Stimulated activated CD8-positive, alpha-beta memory T cell treated with anti-CD3 and anti-CD28 coated beads, Interleukin-15, amount 100 ng/mL, for 24 hours (primary cell): Measurements from ENCODE around the gene AMHR2.
A peak's percentile ranks its signal among the peaks of the same experiment; 100 is the strongest.

Experiments used
- DNase-seq: peaks from one replicate; pipeline ENCODE4 v3.0.0-alpha.2; 2020; ENCODE audit warnings: low read depth

AMHR2 gene

DNA sequence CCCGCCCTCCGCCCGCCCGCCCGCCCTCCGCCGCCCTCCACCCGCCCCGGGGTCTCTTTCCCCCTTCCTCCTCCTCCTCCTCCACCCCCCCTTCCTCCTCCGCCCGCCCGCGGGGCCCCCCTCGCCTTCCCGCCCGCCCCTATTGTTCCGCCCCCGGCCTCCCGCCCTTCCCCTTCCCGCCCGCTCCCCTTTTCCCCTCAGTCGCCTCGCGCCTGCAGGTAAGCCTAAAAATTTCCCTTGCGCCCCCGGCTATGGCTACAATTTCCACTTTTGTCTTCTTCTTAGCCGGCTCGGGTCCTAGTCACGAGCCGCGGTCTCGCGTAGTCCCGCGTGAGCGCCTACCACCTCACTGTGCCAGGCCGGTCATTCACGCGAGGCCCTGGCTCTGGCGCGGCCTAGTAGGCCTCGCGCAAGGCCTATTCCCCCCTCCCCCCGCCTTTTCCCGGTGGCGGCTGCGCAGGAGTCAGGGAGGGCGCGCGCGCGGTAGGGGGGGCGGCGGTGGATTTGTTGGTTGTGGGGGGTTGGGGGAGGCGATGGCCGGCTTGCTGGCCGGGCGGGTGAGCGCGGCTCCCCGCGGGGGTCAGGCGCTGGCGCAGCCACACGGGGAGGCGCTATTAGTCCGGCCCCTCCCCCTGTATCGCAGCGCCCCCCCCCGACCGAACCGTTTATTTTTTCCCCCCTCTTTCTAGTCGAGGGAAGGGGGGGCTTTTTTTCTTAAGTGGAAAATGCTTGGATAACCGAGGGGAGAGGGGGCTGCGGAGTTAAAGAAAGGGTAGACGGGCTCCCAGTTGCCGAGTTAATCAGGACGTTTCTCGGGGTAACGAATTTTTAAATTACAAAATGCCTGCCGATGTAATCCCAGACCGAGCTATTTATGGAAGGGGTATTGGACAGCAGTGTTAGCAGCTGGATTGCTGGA, 28.8 kb downstream of the AMHR2 start:
- peak; percentile 52 for DNase-seq

DNA sequence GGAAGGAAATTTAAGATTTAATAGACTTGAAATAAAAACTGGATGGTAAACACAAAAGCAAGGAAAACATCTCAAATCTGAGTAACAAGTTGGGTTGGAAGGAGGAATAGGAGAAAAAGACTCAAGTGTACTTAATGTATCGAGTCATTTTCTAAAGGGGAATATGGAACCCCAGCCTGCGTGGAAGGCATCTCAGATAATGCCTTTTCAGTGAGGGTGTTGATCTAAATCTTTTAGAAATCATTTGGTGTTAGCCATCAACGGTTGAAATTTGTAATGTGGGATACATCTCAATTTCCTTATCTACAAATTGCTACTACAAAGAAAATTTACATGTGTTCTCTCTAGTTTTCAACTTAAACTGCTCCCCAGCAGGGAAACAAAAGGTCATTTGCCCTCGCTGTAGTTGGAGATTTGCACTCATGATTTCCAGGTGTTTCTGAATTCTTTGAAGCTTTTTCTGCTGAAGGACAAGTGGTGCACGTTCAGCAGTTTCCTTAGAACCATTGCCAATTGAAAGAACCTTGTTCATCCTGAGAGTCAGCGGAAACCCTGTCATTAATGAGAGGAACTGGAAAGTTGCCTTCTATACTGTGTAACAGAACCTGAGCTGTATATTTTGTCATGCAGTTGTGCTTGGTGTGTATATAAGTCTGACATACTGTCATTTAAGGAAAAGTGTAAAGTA, 30.4 kb downstream of the AMHR2 start:
- no peak for DNase-seq

DNA sequence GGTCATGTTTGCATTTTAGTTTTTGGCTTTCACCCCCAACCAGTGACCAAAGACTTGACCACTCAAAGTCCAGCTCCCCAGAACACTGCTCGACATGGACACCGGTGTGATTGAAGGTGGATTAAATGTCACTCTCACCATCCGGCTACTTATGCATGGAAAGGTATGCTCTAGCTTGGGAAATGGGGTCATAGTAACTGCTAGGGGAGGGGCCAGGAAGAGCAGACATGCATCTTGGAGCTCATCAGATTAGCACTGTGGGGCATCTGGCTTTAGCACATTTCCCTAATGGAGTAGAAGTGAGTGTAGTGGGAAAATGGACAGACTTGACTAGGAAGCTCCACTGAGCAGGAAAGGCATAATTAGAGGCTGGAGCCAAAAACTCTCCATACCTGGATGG, 31.1 kb downstream of the AMHR2 start:
- no peak for DNase-seq

DNA sequence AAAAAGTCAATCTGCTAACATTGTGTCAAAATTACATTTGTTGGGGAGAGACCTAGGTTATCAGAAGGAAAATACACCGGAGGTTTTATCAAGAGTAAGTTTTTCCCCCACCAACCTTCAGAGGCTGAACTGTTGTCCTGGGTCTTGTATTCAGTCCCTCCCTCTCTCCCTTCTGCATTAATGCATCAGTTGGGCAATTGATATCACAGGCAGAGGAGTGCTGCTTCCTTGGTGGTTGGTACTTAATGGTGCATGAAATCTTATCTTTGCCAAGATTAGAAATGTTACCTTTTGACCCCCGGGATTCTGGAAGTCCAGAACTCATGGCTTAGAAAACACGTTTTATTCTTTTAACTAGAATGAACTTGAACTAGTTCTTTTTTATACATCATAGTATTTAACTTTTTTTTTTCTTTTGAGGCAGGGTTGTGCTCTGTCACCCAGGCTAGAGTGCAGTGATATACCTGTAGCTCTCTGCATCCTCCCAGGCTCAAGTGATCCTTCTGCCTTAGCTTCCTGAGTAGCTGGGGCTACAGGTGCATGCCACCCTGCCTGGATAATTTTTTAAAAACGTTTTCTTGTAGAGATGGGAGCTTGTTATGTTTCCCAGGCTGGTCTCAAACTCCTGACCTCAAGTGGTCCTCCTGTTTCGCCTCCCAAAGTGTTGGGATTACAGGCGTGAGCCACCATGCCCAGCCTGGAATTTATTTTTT, 33.2 kb downstream of the AMHR2 start:
- no peak for DNase-seq

DNA sequence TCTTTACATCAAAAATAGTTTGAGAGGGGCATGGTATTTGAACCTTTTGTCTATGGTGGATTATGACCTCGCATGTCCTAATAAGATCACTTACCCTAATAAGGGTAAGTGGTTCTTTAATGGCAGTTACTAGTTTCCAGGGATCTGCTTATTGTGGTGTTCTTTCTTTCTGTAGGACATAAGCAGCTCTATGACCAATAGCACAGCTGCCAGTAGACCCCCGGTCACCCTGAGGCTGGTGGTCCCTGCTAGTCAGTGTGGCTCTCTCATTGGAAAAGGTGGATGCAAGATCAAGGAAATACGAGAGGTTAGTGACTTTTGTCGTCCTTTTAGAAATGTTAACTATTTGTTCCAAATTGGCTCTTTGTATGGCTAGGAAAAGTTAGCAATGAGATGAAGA, 35.4 kb downstream of the AMHR2 start:
- DNase-seq: no peak

DNA sequence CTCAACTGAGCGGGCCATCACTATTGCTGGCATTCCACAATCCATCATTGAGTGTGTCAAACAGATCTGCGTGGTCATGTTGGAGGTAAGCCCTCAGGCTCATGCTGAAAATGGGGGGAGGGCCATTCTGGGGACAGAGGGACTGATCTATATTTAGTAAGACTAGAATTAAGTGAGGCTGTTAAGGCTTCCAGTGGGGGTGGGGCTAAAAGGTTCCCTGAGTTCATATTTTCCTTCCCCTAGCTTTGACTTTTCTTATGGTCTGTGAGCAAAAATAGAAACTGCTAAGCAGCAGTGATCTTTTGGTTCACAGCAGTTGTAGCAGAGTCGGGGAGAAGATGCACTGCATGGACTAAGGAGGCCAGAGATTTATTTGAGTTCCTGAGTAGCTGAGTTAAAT, 37.4 kb downstream of the AMHR2 start:
- DNase-seq: no peak

DNA sequence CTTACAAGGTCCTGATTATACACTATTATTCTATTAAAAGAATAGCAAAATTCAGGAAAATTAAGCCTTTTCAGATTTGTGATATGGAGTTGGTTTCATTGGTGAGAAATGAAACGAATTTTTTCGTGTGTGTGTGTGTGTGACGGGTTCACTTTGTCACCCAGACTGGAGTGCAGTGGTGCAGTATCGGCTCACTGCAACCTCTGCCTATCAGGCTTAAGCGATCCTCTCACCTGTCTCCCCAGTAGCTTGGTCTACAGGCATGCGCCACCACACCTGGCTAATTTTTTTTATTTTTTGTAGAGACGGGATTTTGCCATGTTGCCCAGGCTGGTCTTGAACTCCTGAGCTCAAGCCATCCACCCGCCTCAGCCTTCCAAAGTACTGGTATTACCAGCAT, 37.9 kb downstream of the AMHR2 start:
- DNase-seq: no peak

DNA sequence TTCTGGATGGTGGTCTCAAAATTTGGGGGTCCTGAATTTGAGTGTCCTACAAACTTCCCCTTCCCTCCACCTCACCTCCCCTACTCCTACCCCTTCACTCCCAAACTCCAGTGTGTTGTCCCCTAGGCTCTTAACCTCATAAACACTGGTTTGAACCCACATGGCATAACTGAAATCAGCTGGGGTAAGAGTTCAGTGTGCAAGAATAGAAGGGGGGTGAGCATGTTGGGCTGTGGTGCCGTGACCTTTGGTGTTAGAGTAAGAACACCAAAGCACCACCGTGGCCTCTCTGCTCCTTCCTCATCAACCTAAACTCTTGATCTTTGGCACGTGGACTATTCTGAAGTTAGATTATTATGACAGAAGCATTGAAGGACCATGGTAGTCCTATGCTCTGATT, 39.3 kb downstream of the AMHR2 start:
- DNase-seq: no peak

DNA sequence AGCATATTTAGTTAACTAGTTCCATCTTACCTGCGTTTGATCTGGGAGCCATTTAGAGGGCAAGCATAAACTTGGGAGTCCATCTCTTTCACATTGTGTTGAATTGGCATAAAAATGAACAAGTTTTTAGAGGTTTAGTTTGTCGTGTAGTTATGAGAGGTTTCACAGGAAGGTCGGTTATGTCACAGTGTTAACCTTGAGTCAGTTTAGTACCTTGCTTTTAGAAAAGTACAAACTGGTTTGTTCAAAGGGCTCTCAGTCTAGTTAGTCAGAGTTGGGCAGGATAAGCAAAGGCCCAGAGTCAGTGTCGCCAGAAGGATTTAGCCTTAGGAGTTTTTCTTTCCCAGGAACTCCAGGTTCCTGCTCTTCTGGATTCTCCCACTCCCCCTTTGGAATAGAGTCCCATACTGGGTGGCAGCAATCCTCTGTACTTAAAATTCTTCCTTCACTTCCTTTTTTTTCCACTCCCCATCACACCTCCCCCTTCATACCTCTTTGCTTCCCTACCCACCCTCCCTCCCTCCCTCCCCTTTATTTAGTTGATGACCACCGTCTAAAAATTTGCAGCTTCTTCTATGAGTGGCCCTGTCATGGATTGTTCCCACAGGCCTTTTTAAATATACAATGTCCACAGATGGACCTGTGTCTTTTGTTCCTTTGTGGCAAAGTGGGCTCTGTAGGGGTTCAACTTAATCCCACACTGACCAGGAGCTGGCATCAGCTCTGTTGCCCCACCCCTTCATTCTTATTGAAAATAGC, 40.3 kb downstream of the AMHR2 start:
- no peak for DNase-seq

DNA sequence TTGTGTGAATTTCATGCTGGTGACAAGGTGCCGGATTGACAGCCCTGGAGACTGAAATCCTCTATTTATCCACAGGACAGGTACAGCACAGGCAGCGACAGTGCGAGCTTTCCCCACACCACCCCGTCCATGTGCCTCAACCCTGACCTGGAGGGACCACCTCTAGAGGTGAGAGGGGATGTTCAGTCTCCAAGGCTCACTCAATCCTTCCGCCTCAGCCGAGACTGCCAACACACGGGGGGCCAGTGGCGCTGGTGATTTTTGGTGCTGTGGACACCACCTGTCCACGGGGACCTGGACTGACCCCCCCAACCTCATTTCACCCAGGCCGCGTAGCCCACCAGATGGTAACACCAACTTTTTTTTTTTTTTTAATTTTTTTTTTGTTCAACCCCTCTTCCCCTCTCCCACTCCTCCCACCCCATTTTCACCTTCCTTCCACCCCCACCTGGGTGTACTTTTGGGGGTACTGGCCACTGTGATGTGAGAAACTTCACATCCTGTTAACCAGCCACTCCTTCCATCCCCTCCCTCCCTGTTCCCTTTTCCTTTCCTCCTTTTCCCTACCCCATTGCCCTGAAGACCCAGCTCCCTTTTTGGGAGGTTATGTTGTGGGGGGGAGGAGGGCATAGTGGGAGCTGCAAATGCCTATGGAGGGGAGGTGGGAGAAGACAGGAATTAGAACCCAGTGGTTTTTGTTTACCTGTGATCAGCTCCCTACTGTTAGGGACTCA, 41.2 kb downstream of the AMHR2 start:
- DNase-seq: no peak

DNA sequence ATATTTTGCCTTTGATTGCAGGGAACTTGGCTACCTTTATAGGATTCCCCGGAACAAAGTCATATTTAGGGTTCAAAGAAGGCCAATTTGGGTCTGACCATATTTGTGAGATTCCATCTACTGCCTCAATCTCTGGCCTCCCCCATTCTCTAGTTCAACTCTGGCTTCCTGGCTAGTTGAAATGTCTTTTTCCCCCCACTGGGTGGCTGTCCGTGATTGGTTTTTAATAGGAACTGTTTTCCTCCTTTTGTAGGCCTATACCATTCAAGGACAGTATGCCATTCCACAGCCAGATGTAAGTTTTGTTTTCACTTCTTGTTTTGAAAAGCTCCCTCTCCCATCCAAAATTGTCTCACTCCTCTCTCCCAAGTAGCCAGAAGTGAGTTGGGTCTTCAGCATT, 42.0 kb downstream of the AMHR2 start:
- no peak for DNase-seq

DNA sequence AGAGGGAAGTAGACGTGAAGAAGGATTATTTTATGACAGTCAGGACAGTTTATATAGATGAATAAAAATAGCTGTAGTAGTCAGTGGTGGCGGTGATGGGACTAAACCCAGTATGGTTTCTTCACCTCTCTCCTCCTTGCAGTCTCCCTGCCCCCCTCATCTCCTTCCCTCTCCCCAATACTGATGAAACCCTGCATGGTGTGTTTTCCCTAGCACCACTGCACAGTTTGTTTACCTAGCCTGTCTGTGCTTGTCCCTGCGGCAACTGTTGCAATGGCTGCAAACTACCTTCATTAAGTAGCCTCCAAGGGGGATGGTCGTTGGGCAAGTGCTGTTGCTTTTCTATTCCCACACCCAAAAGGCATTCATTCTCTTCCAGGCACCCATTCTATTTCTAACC, 43.0 kb downstream of the AMHR2 start:
- DNase-seq: no peak

DNA sequence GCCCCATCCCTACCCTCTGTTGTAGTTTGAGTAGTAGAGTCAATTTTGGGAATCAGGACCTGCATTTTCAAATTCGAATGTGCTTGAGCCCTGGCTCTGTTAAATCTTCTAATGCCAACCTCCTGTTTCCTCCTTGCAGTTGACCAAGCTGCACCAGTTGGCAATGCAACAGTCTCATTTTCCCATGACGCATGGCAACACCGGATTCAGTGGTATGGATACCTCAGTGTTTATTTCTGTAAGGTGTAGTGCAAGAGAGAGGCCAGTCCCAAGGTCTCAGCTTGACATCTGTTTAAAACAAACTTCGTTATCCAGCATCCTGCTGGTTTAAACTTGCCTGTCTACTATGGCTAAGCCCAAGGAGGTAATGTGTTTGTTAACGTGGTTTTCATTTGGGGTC, 43.4 kb downstream of the AMHR2 start:
- no peak for DNase-seq

DNA sequence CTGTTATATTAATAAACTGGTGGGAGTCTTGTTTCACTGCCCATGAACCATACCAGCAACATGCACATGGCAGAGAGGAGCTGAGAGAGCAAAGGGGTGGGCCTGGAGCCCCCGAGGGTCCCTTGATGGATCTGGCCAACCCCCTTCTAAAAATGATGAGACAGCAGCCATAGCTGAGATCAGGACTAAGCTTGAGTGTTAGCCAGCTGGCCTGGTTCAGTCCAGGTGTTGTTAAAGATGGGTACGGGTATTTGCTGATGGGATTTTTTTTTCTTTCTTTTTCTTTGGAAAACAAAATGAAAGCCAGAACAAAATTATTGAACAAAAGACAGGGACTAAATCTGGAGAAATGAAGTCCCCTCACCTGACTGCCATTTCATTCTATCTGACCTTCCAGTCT, 44.2 kb downstream of the AMHR2 start:
- DNase-seq: no peak

DNA sequence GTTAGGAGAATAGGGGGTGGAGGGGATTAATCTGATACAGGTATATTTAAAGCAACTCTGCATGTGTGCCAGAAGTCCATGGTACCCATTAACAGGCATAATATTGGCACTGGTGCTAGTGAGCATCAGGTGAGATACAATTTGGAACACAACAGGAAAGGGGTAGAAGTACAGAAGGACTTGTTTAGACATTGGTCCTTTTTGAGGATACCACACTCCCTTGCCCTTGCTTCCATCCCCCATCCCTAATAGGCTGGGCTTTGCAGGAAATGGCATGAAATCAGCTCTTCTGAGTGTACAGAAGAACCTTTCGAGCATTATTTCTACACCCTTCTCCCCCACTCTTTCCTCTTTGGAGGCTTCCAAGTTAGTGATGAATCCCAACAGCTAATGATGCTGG, 44.6 kb downstream of the AMHR2 start:
- no peak for DNase-seq

DNA sequence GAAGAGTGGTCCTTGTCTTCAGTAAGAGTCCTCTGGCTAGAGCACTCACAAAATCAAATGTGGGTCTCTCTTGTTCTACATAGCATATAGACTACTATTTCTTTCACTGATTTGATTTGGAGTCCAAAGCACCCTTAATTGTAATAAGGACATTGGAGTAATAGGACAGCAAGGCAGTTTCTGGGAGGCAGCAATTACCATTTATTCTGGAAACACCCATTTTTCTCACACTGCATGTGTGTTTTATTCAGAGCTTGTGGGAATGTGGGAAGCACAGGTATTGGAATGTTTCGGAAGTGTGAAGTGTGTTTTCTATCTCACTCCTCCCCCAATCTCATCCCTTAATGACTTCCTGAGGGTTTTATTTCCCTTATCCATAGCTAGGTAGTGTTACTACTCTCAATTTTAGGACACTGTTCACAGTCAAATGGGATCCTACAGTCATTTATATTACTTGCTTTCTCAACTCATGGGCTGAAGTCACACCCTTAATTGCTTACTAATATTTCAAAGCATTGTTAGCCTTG, 48.5 kb downstream of the AMHR2 start:
- no peak for DNase-seq

DNA sequence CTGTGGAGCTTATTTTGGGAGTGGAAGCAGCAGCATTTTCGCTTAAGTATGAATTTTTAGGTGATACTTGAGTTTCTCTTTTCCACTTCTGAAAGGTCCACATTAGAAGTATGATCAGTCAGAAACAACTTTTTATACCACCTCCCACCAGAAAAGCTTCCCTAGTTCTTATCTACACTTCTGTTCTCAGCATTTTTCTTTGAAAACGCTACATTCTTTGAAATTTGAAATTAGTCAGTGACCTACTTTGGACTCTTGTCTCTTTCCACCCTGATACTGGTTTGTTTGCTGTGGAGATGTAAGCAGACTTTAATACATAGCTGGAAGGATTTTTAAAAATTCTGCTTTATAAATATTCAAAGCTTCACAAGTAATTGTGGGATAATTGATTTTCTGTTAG, 50.4 kb downstream of the AMHR2 start:
- no peak for DNase-seq

DNA sequence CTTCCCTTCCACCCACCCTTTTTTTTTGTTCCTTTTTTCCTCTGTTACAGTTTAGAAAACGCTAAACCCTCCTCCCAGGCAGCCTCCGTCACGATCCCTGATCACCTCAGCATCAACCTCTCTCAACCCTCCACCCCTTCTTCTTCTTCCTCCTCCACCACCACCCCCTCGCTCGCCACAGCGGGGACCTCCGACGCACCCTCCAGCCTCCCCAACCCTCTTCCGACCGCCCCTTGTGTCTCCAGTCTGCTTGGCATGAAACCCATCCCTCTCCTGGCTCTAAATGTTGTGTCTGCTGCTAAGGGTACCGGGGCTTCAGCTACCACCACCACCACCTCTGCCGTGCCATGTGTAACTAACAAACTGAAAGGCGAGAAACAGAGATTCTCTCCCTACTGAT, 51.2 kb downstream of the AMHR2 start:
- DNase-seq: no peak

DNA sequence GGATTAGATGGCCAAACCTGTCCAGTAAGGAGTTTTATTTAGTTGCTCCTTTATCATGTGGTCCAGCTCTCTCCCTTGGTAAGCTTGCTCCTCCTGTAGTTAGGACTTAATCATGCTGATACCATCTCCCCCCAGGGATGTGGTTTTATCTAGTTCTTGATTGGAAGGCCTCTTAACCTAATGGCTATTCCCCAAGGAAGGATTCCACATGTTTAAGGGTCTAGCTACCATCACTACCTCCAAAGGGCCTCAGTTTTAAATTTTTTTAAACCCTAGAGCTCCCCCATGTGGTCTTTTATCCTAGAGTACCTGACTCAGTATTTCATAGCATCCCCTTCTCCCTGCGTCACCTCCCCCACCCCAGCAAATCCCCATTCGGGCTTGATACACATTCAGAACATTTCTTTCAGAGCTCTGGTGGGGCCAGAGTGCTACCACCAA, 53.1 kb downstream of the AMHR2 start:
- DNase-seq: no peak

DNA sequence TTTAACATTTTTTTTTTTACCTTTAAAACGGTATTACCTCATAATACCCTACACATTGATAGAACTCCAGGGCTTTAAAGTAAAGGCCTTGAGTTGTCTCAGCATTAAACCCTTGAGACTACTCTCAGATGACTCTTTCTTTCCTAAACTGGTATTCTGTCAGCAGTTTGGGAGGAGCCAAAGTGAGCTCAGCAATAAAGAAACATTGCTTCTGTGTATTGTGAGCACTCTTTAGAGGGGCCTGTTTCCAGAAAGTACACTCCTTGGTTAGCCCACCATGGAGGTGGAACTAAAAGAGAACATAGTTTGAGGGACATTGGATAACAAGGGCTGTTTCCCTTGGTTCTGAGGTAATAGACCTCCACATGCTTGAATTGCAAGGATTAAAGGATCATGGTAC, 55.2 kb downstream of the AMHR2 start:
- no peak for DNase-seq

DNA sequence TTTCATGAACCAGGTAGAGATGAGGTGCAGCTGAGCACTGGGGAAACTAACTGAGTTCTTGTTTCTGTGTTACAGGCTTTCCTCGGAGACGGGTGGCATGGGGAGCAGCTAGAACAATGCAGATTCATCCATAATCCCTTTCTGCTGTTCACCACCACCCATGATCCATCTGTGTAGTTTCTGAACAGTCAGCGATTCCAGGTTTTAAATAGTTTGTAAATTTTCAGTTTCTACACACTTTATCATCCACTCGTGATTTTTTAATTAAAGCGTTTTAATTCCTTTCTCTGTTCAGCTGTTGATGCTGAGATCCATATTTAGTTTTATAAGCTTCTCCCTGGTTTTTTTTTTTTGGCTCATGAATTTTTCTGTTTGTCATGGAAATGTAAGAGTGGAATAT, 55.7 kb downstream of the AMHR2 start:
- no peak for DNase-seq
